Measurements from ENCODE around the gene TTC21A. TPM values are rescaled to one million over a fixed set of nuclear protein-coding genes. Genes with fewer than 3 reads are reported as not detected.

Gene TTC21A
- total RNA-seq, 1 donor: 3.8 TPM

- H3K4me3 ChIP-seq (ENCODE audit: low read depth, low read length): no peak overlapping the region
- DNase-seq (ENCODE audit: low read depth): no peak
- no peak for TF ChIP-seq CTCF (IDR thresholded peaks at IDR 0.05; ENCODE audit: insufficient read depth, low read length)
Measured at GRCh38 chr3:39115870-39116269, 8.4 kb downstream of the TTC21A start.

DNA sequence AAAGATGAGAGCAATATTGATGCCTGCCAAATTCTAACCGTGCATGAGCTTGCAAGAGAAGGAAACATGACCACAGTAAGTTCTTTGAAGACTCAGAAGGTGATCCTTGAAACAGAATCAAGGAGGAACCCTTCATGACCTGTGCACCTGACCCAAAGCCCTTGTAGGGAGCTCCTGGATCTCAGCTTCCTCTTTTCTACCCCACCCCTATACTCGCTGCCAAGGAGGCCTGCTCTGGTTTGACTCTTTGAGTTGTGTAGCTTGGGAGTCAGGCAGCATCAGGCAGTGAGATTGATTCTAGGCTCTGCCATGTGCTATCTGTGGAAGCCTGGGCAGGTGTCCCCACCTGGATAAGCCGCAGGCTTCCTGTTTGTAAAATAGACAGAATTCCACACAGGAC lies 10.6 kb downstream of the TTC21A start:
- TF ChIP-seq CTCF (IDR thresholded peaks at IDR 0.05; ENCODE audit: insufficient read depth, low read length): no peak
- no peak overlapping the region for H3K4me3 ChIP-seq (ENCODE audit: low read depth, low read length)
- DNase-seq (ENCODE audit: low read depth): no peak

DNA sequence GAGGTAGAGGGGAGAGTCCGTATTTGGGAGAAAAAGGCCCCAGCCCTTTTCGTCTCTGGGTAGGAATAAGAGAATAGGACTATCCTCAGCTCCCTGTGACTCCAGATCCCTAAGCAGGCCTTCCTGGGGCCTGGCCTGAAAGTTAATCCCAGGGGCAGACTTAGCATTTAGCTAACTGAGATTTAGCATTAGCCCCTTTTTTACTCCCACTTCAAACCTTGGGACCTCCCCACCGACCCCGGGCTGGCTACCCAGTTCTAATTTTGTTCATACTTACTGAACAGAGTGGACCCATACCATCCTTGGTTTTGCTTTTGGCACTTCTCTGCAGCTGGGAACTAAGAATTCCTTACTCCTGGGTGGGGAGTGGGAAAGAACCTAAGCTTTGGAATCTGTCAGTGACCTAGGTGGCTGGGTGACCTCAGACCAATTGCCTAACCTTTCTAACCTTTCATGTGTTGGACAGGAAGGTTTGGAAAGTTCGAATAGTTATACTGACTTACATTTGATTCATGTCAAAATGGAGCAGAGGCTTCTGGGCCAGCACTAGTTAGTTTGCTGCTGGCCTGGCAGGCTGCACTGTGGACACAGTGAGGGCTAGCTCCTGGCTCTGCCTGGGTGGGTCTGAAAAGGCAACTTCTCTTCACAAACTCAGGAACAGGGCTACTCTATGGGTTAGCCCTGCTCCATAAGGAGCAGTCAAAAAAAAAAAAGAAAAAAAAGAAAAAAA lies 11.6 kb downstream of the TTC21A start:
- no peak overlapping the region for H3K4me3 ChIP-seq (ENCODE audit: low read depth, low read length)
- no peak for TF ChIP-seq CTCF (IDR thresholded peaks at IDR 0.05; ENCODE audit: insufficient read depth, low read length)
- no peak for DNase-seq (ENCODE audit: low read depth)

DNA sequence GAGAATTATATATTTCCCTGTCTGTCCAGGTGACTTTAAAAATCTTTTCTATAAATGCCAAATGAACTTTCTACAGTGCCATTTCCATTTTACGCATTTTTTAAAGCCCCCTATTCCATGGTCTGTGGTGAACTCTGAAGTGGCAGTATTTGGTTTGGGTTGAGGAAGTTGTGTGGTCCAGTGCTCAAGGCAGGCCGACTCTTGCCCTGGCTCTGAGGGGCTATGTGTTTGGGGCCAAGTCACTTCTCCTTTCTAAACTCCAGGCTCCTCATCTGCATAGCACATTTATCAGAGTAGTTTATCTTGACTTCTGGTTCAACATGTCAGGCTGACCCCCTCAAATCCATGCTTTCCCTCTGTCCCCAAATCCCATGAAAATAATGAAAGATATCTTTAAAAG lies 14.1 kb downstream of the TTC21A start:
- H3K4me3 ChIP-seq (ENCODE audit: low read depth, low read length): no peak overlapping the region
- no peak for TF ChIP-seq CTCF (IDR thresholded peaks at IDR 0.05; ENCODE audit: insufficient read depth, low read length)
- no peak for DNase-seq (ENCODE audit: low read depth)

- TF ChIP-seq CTCF (IDR thresholded peaks at IDR 0.05; ENCODE audit: insufficient read depth, low read length): no peak
- DNase-seq (ENCODE audit: low read depth): no peak
- no peak overlapping the region for H3K4me3 ChIP-seq (ENCODE audit: low read depth, low read length)
Measured at GRCh38 chr3:39122813-39123212, 15.3 kb downstream of the TTC21A start.

- H3K4me3 ChIP-seq (ENCODE audit: low read depth, low read length): no peak overlapping the region
- TF ChIP-seq CTCF (IDR thresholded peaks at IDR 0.05; ENCODE audit: insufficient read depth, low read length): peak; percentile 73
- DNase-seq (ENCODE audit: low read depth): peak; percentile 63
Measured at GRCh38 chr3:39124876-39125840, 17.7 kb downstream of the TTC21A start.
